Thoracic aorta (tissue), 2 donors: ENCODE data around the gene HAND2. TPM values are rescaled to one million over a fixed set of nuclear protein-coding genes. Genes with fewer than 3 reads are reported as not detected.

Experiments
- ATAC-seq: fragments of 150-250 bp; one replicate; pipeline ENCODE4 v1.8.0; 2017; ENCODE audit warnings: low read depth; ENCODE audit not compliant: insufficient number of reproducible peaks, low FRiP score
- DNase-seq: peaks from one replicate; pipeline ENCODE4 v3.0.0-alpha.2; 2020; ENCODE audit warnings: low spot score
- H3K27ac ChIP-seq, 2 donors: fragments of 200-600 bp; sonication (generic); 1 replicate in 1 of 2; 2 replicates in 1 of 2; pipeline ENCODE4 v1.5.1; 2016; ENCODE audit warnings: mild to moderate bottlenecking in 2 of 2, moderate library complexity in 2 of 2
- H3K27me3 ChIP-seq: fragments of 200-600 bp; sonication (generic); replicated peaks from 2 replicates; pipeline ENCODE4 v1.6.0; 2016; ENCODE audit warnings: mild to moderate bottlenecking; ENCODE audit not compliant: insufficient read depth
- H3K36me3 ChIP-seq: fragments of 200-600 bp; sonication (generic); one replicate; pipeline ENCODE4 v1.5.1; 2016
- H3K4me1 ChIP-seq, 2 donors: fragments of 200-600 bp; sonication (generic); 1 replicate in 1 of 2; 2 replicates in 1 of 2; pipeline versions ENCODE4 v1.5.1 to v1.6.0; 2016; ENCODE audit warnings: low read depth in 2 of 2, mild to moderate bottlenecking in 1 of 2; ENCODE audit not compliant: control insufficient read depth in 1 of 2
- H3K4me3 ChIP-seq: fragments of 200-600 bp; sonication (generic); 2 replicates; pipeline ENCODE4 v1.5.1; 2016; ENCODE audit warnings: mild to moderate bottlenecking
- H3K9me3 ChIP-seq: fragments of 200-600 bp; sonication (generic); 2 replicates; pipeline ENCODE4 v1.5.1; 2016
- total RNA-seq, 2 donors: library from RNA; depleted of rRNA; stranded (reverse); fragments of >200 nt; gene quantifications; one replicate each; pipeline versions ENCODE4 v1.1.0 to v1.2.3, GENCODE V29; 2016
- TF ChIP-seq, protein P1 (sequence below): fragments of 200-600 bp; sonication (generic); IDR thresholded peaks from one replicate; pipeline ENCODE4 v1.5.1; 2019; ENCODE audit warnings: antibody characterized with exemption

Gene HAND2
- total RNA-seq, 2 donors from 2014 or later = 25.7 to 28.2 TPM

DNA sequence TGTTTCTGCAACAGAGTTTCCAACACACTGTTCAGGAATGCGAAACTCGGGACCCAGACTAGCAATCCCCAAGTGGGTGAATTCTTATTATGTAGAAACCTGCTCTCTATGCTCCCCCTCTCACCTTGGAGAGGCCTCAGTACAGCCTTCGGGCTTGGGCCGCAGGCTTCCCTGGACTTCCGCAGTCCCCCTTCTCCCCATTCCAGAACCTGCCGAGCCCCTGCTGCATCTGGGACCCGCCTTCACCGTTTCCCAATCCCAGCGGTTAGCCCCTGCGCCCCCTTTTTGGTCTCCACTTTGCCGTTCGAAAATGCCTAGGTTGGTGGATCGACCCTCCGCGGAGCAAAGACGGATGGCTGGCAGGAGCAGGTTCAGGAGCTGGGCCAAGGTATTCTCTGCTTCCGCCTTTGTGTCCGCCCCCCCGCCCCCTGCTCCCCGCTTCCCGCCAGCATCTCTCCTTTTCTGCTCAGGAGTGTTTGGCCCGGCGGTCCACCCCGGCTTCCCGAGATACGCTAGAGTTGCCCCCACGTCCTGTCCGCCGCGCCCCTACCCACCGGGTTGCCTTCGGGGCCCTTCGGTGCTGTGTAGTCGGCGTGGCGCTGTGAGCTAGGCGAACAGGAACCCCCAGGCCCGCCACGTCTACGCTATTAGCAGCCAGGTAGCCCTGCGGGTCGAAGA lies 11.5 kb downstream of the HAND2 start:
- Histone ChIP-seq H3K36me3 (no peaks in the 10 kb centered on the region), H3K27me3 (no peaks in the 10 kb centered on the region), H3K4me1 (peaks cover 3 to 56% of the 10 kb centered on the region in 2 donors), H3K9me3 (no peaks in the 10 kb centered on the region), H3K4me3 (peak overlapping the region; percentile 66), H3K27ac (peak overlapping the region; percentile 88 to 95)
- no peak for ATAC-seq
- no peak for DNase-seq
- TF ChIP-seq, protein P1, sequence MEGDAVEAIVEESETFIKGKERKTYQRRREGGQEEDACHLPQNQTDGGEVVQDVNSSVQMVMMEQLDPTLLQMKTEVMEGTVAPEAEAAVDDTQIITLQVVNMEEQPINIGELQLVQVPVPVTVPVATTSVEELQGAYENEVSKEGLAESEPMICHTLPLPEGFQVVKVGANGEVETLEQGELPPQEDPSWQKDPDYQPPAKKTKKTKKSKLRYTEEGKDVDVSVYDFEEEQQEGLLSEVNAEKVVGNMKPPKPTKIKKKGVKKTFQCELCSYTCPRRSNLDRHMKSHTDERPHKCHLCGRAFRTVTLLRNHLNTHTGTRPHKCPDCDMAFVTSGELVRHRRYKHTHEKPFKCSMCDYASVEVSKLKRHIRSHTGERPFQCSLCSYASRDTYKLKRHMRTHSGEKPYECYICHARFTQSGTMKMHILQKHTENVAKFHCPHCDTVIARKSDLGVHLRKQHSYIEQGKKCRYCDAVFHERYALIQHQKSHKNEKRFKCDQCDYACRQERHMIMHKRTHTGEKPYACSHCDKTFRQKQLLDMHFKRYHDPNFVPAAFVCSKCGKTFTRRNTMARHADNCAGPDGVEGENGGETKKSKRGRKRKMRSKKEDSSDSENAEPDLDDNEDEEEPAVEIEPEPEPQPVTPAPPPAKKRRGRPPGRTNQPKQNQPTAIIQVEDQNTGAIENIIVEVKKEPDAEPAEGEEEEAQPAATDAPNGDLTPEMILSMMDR = no peak

DNA sequence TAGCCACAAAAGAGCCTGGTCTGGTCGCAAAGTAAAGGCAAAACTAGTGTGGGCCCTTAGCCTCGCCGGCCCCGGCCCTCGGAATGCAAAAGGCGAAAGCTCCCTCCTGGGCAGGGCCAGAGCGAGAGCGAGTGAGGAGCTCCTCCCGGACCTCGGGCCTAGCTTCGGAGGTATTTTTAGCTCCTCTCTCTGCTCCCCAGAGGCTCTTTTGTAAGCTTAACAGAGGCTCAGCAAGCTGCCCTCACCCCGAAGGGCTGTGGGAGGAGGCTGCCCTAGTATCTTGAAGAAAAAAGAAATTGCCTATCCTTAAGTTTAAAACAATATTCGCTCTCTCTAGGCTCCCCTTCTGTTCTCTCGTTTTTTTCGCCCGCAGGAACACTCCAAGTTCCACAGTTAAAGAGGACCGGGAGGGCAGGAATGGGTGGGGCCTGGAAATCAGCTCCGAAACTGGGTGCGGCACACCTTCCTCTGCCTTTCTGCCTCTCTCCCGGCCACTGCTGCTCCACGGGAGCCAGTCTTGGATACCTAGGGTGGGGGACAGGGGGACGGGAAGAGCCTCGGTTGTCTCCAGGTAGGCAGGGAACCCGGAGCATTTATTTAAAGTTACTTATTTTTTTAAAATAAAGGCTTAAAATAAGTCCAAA lies 12.1 kb downstream of the HAND2 start:
- DNase-seq = no peak

DNA sequence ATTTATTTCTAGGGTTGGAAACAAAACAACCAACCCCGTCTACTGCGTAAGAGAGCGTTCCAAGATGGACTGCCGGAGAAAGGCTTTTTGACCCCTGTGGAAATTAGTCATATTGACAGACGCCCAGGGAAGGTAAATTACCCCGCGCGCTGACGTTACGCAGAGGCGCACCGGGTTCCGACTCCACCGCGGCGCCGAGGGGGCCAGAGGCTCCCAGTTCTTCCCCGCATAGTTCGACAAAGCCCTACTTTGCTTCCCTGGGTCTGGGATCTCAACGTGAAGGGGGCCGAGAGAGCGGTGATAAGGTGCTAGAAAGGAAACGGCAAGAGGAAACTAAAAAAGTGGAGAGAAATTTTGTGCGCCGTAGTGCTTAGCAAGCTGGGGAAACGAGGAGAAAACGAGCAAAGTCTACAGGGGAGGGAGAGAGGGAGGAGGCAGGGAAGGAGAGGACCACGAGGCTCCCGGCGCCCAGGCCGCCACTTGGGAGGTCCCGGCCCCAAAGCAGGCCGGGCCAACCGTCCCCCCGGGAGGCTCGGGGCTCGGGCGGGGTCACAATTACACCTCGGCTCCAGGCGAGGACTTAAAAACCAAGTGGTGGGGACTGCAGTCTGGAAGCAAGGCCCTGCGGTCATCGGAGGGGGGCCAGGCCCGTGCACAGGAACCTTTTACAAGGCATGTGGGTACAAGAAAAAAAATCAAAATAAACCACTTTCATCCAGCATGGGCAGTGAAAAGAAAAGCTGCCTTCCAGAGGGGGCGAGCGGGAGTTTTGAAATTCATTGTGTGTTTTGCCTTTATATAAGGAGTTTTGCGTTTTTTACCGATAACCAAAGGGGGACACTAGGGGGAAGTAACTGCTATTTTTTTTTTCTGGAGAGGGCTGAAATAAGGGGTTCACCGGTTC lies 13.2 kb downstream of the HAND2 start:
- no peaks in the 10 kb centered on the region for H3K27me3 ChIP-seq
- ATAC-seq (no peak), DNase-seq (no peak)
- TF ChIP-seq, protein P1 = no peak
- H3K9me3 ChIP-seq = no peaks in the 10 kb centered on the region
- no peak overlapping the region for H3K4me3 ChIP-seq
- peak overlapping the region; percentile 88 to 95 for H3K27ac ChIP-seq
- no peaks in the 10 kb centered on the region for H3K36me3 ChIP-seq
- H3K4me1 ChIP-seq = peaks cover 3 to 46% of the 10 kb centered on the region in 2 donors

More for the DNA sequence above, 12.1 kb downstream of the HAND2 start:
- Histone ChIP-seq H3K9me3 (no peaks in the 10 kb centered on the region), H3K27me3 (no peaks in the 10 kb centered on the region), H3K4me1 (peaks cover 3 to 49% of the 10 kb centered on the region in 2 donors), H3K27ac (peak overlapping the region; percentile 88 to 95), H3K4me3 (peak overlapping the region; percentile 66), H3K36me3 (no peaks in the 10 kb centered on the region)
- ATAC-seq = no peak
- TF ChIP-seq, protein P1 = no peak

DNA sequence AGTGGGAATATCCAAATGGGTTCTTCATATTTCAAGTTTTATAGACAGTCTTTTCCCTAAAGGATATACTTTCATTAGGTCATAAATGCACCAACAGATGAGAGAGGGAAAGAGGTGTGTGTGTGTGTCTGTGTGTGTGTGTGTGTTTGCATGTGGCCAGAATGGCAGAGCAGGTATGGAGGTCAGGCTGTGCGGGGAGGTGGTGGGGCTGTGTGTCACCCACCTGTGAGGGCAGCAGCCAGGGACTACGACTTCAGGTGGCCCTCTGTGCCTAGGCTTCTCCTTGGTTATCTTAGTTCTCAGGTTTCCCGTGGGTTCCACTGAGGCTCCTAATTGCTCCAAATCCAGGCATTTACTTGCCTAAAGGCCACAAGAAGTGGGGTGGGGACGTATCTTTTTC lies 14.6 kb downstream of the HAND2 start:
- Histone ChIP-seq H3K27me3 (no peaks in the 10 kb centered on the region), H3K36me3 (no peaks in the 10 kb centered on the region), H3K27ac (no peak overlapping the region), H3K4me3 (no peak overlapping the region), H3K9me3 (no peaks in the 10 kb centered on the region), H3K4me1 (peaks cover 3 to 36% of the 10 kb centered on the region in 2 donors)
- ATAC-seq (no peak), DNase-seq (no peak)
- TF ChIP-seq, protein P1 = no peak
